RWPE2 (cell line): ENCODE measurements around the gene KSR2.

Source experiments
- ATAC-seq: fragments of 200-7000 bp; cut with Tn5 transposase; 3 replicates; pipeline ENCODE4 v1.9.1; 2021; ENCODE audit warnings: low read depth
- DNase-seq: peaks from one replicate; pipeline ENCODE4 v3.0.0-alpha.2; 2020; ENCODE audit warnings: low spot score
- H3K27ac ChIP-seq: fragments of 450-650 bp; 2 replicates; pipeline ENCODE4 v1.5.1; 2017; ENCODE audit warnings: mild to moderate bottlenecking; ENCODE audit not compliant: poor library complexity, severe bottlenecking
- H3K27me3 ChIP-seq: fragments of 250-450 bp; sonication (Bioruptor Pico); 2 replicates; pipeline ENCODE4 v1.5.1; 2021; ENCODE audit warnings: mild to moderate bottlenecking, moderate library complexity; ENCODE audit not compliant: insufficient read depth, poor library complexity, severe bottlenecking
- H3K36me3 ChIP-seq: fragments of 250-450 bp; sonication (Bioruptor Pico); 2 replicates; pipeline ENCODE4 v1.5.1; 2020; ENCODE audit warnings: low read depth, mild to moderate bottlenecking, moderate library complexity
- H3K4me1 ChIP-seq: fragments of 250-450 bp; sonication (Bioruptor Pico); 2 replicates; pipeline ENCODE4 v1.5.1; 2021; ENCODE audit warnings: mild to moderate bottlenecking, moderate library complexity; ENCODE audit not compliant: insufficient read depth, poor library complexity, severe bottlenecking
- H3K4me3 ChIP-seq: fragments of 250-450 bp; sonication (Bioruptor Pico); 2 replicates; pipeline ENCODE4 v1.5.1; 2021; ENCODE audit warnings: mild to moderate bottlenecking, moderate library complexity; ENCODE audit not compliant: severe bottlenecking
- H3K9me3 ChIP-seq: fragments of 250-450 bp; sonication (Bioruptor Pico); 2 replicates; pipeline ENCODE4 v1.5.1; 2021; ENCODE audit warnings: mild to moderate bottlenecking, moderate library complexity; ENCODE audit not compliant: severe bottlenecking
- TF ChIP-seq, protein P1 (sequence below): fragments of 450-650 bp; IDR thresholded peaks from one replicate; pipeline ENCODE4 v1.5.1; 2017; ENCODE audit warnings: mild to moderate bottlenecking, moderate library complexity; ENCODE audit not compliant: poor library complexity, severe bottlenecking

Gene KSR2

DNA sequence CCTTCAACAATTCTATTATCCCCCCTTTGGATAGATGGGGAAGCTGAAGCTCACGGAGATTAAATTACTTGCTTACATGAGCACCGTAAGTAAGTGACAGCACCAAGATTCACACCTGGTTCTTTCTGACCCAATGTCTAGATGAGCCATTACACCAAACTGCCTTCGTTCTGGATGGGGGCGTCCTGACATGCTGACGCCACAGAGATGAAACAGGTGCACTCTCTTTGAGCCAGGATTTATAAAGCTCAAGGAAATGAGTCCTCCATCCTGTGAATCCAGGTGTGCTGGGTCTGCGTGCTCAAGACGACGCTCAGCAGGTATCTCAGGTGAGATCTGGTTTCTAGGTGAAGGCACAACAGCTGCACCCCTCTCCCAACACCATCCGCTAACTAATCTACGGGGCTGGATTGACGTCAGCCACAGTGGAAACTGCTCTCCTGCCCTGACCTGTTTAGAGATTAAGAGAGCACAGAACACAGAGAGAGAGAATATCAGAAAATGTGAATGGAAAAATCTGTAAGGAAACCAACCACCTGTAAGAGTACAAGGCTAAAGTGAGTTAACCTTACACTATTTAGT lies 61.6 kb downstream of the KSR2 start:
- ATAC-seq (peak; percentile 23), DNase-seq (no peak)
- Histone ChIP-seq H3K27ac (no peak overlapping the region), H3K4me3 (no peak overlapping the region), H3K27me3 (no peaks in the 10 kb centered on the region), H3K4me1 (no peaks in the 10 kb centered on the region), H3K36me3 (no peaks in the 10 kb centered on the region), H3K9me3 (no peaks in the 10 kb centered on the region)
- TF ChIP-seq, protein P1, sequence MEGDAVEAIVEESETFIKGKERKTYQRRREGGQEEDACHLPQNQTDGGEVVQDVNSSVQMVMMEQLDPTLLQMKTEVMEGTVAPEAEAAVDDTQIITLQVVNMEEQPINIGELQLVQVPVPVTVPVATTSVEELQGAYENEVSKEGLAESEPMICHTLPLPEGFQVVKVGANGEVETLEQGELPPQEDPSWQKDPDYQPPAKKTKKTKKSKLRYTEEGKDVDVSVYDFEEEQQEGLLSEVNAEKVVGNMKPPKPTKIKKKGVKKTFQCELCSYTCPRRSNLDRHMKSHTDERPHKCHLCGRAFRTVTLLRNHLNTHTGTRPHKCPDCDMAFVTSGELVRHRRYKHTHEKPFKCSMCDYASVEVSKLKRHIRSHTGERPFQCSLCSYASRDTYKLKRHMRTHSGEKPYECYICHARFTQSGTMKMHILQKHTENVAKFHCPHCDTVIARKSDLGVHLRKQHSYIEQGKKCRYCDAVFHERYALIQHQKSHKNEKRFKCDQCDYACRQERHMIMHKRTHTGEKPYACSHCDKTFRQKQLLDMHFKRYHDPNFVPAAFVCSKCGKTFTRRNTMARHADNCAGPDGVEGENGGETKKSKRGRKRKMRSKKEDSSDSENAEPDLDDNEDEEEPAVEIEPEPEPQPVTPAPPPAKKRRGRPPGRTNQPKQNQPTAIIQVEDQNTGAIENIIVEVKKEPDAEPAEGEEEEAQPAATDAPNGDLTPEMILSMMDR = no peak

DNA sequence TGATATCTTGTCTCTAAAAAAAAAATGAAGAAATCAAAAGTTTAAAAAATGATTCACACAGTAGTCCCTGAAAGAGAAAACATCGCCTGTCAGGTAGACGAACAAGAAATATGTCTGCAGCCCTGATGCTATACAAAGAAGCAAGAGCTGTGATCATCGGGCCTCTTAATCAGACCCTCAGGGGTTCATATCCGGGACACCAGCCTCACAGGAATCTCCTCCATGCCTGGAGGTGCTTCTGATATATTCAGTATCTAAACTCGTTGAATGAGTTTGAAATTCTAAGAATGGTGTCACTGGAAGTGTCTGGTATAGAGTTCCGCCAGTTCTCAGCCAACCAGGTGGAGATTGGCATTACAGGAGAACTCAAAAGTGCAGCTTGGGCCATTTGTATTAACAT lies 64.7 kb downstream of the KSR2 start:
- no peaks in the 10 kb centered on the region for H3K27me3 ChIP-seq
- no peaks in the 10 kb centered on the region for H3K36me3 ChIP-seq
- no peak for ATAC-seq
- DNase-seq = no peak
- H3K4me1 ChIP-seq = peaks cover 3% of the 10 kb centered on the region
- no peak overlapping the region for H3K4me3 ChIP-seq
- no peak overlapping the region for H3K27ac ChIP-seq
- TF ChIP-seq, protein P1 = no peak
- H3K9me3 ChIP-seq = no peaks in the 10 kb centered on the region

- Histone ChIP-seq H3K4me3 (no peak overlapping the region), H3K36me3 (no peaks in the 10 kb centered on the region), H3K27ac (no peak overlapping the region), H3K4me1 (peaks cover 3% of the 10 kb centered on the region), H3K27me3 (no peaks in the 10 kb centered on the region), H3K9me3 (no peaks in the 10 kb centered on the region)
- no peak for DNase-seq
- TF ChIP-seq, protein P1 = no peak
- no peak for ATAC-seq
Observed at GRCh38 chr12:117903110-117903840, 65.5 kb downstream of the KSR2 start.

DNA sequence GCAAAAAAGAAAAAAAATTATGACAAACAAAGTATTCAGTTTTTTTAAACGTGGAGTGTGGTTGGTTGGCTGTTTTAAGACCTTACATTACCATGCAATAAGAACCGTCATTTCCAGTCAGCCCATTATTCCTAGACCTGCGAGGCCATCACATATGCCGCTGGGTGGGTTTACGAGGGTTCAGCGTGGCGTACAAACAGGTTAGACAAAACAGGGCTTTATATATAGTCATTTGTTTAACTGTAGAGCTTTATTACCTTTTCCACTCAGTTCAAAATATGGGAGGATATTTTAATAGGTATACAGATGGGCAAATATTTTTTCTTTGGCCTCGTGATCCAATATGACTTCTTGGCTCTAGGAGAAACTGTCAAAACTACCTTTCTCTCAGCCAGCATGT lies 67.2 kb downstream of the KSR2 start:
- DNase-seq = no peak
- Histone ChIP-seq H3K36me3 (no peaks in the 10 kb centered on the region), H3K27me3 (no peaks in the 10 kb centered on the region), H3K4me3 (no peak overlapping the region), H3K27ac (no peak overlapping the region), H3K9me3 (no peaks in the 10 kb centered on the region), H3K4me1 (peaks cover 3% of the 10 kb centered on the region)
- TF ChIP-seq, protein P1 = no peak
- no peak for ATAC-seq

GRCh38 chr12:117900561-117900960 lies 68.2 kb downstream of the KSR2 start:
- Histone ChIP-seq H3K4me3 (no peak overlapping the region), H3K27ac (no peak overlapping the region), H3K27me3 (no peaks in the 10 kb centered on the region), H3K9me3 (no peaks in the 10 kb centered on the region), H3K4me1 (peaks cover 3% of the 10 kb centered on the region), H3K36me3 (no peaks in the 10 kb centered on the region)
- DNase-seq (no peak), ATAC-seq (peak; percentile 86)
- TF ChIP-seq, protein P1 = no peak
